Measurements from ENCODE around the gene PSMA6.

The PSMA6 gene

GRCh38 chr14:35336494-35337268, 44.5 kb downstream of the PSMA6 start:
- peak overlapping the region; percentile 24 for H3K4me3 ChIP-seq (ENCODE audit: low read depth, low read length)

DNA sequence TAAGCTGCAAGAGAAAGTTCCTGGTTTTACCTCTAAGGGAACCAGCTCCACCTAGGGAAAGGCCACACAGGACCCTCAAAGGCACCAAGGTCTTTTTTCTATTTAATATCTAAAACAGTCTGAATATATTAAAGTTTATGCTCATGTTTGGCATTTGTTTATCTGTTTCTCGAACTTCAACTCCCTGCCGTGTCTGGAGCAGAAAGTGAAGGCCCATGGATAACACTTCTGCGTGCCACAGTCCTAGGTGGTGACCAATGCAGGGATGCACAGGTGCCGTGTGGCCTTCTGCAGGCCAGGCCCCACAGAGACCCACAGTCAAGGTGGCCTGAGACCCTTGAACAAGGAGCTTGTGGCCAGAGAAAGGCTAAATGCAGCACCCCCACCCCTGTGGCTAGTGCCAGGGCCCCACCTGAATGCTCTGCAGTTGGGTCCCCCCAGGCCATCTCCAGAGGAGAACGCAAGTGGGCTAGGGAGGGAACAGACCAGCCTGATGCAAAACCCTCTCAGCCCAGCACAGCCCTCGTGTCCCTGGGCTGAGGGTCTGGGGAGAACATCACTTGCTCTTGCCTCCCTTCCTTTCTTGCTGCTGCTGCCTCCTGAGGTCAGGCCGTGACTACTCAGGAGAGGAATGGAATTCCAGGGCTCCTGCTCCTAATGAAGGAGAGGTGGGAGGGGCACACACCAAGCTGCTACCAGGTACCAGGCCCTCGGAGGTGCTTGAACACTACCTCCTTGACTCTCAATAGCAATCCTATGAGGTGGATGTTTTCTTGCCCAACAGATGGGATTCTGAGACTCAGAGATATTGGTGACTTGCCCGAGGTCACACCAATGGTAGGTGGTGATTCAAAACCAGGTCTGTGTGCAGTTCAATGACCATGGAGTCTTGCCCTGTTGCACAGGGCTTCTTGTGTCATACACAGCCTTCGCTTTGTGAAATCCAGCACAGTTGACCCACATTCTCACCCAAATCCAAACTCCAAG, 45.4 kb downstream of the PSMA6 start:
- TF ChIP-seq, protein P1, sequence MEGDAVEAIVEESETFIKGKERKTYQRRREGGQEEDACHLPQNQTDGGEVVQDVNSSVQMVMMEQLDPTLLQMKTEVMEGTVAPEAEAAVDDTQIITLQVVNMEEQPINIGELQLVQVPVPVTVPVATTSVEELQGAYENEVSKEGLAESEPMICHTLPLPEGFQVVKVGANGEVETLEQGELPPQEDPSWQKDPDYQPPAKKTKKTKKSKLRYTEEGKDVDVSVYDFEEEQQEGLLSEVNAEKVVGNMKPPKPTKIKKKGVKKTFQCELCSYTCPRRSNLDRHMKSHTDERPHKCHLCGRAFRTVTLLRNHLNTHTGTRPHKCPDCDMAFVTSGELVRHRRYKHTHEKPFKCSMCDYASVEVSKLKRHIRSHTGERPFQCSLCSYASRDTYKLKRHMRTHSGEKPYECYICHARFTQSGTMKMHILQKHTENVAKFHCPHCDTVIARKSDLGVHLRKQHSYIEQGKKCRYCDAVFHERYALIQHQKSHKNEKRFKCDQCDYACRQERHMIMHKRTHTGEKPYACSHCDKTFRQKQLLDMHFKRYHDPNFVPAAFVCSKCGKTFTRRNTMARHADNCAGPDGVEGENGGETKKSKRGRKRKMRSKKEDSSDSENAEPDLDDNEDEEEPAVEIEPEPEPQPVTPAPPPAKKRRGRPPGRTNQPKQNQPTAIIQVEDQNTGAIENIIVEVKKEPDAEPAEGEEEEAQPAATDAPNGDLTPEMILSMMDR (IDR thresholded peaks at IDR 0.05): no peak

More at GRCh38 chr14:35336494-35337268, 44.5 kb downstream of the PSMA6 start:
- TF ChIP-seq, protein P1 (IDR thresholded peaks at IDR 0.05): peak; percentile 24
- H3K4me1 ChIP-seq: peaks cover 67% of the 10 kb centered on the region
- H2AFZ ChIP-seq: peak overlapping the region; percentile 74
- no peaks in the 10 kb centered on the region for H3K27me3 ChIP-seq (ENCODE audit: control insufficient read depth, insufficient read depth, low read length)
- H3K36me3 ChIP-seq (ENCODE audit: control insufficient read depth, insufficient read depth, low read length): no peaks in the 10 kb centered on the region
- peak overlapping the region; percentile 98 for H3K27ac ChIP-seq
- no peaks in the 10 kb centered on the region for H3K9me3 ChIP-seq (ENCODE audit: control insufficient read depth, low read length)
- H3K9ac ChIP-seq: no peak overlapping the region
- H3K4me2 ChIP-seq (ENCODE audit: low read length): peak overlapping the region; percentile 48
- no peaks in the 10 kb centered on the region for H3K79me2 ChIP-seq

GRCh38 chr14:35338731-35339405, 46.7 kb downstream of the PSMA6 start:
- Histone ChIP-seq H3K79me2 (no peaks in the 10 kb centered on the region), H3K9me3 (ENCODE audit: control insufficient read depth, low read length) (no peaks in the 10 kb centered on the region), H3K4me1 (peaks cover 56% of the 10 kb centered on the region), H3K4me3 (ENCODE audit: low read depth, low read length) (no peak overlapping the region), H3K27ac (no peak overlapping the region), H3K36me3 (ENCODE audit: control insufficient read depth, insufficient read depth, low read length) (no peaks in the 10 kb centered on the region), H3K9ac (no peak overlapping the region), H2AFZ (no peak overlapping the region), H3K27me3 (ENCODE audit: control insufficient read depth, insufficient read depth, low read length) (no peaks in the 10 kb centered on the region), H3K4me2 (ENCODE audit: low read length) (no peak overlapping the region)
- TF ChIP-seq, protein P1 (IDR thresholded peaks at IDR 0.05): no peak

More for the DNA sequence above, 45.4 kb downstream of the PSMA6 start:
- Histone ChIP-seq H2AFZ (peak overlapping the region; percentile 74), H3K36me3 (ENCODE audit: control insufficient read depth, insufficient read depth, low read length) (no peaks in the 10 kb centered on the region), H3K4me2 (ENCODE audit: low read length) (peak overlapping the region; percentile 48), H3K79me2 (no peaks in the 10 kb centered on the region), H3K9me3 (ENCODE audit: control insufficient read depth, low read length) (no peaks in the 10 kb centered on the region), H3K4me1 (peaks cover 67% of the 10 kb centered on the region), H3K27ac (peak overlapping the region; percentile 98), H3K27me3 (ENCODE audit: control insufficient read depth, insufficient read depth, low read length) (no peaks in the 10 kb centered on the region), H3K4me3 (ENCODE audit: low read depth, low read length) (no peak overlapping the region), H3K9ac (no peak overlapping the region)

DNA sequence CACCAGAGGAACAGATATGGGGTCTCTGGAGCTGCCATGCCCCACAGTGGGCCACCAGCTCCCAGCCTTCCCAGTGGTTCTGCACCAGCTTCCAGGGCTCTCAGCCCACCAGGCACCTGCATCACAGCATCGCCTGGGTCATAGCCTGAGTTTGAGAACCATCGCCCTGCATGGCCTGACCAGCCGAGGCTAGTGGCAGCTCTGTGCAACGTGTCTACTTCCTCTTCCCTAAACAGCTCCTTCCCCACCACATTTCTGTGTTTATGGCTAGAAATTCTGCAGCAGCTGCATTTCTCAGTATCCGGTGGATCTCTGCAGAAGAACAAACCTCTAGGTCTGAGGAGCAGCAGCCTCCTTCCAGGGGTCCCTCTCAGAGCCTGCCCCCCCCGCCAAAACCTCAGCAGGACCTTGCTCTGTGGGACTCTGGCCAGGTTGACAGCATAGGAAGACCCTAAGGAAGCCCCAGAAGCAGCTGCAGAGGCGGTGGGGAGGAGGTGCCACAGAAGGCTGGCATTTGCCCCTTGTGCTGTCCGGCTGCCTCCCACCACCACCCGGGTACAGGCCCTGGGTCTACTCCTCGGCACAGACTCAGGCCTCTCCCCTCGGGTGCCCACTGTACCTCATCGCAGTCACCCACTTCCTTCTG, 47.7 kb downstream of the PSMA6 start:
- Histone ChIP-seq H3K79me2 (no peaks in the 10 kb centered on the region), H3K4me2 (ENCODE audit: low read length) (no peak overlapping the region), H3K36me3 (ENCODE audit: control insufficient read depth, insufficient read depth, low read length) (no peaks in the 10 kb centered on the region), H2AFZ (no peak overlapping the region), H3K9ac (no peak overlapping the region), H3K4me3 (ENCODE audit: low read depth, low read length) (no peak overlapping the region), H3K27me3 (ENCODE audit: control insufficient read depth, insufficient read depth, low read length) (no peaks in the 10 kb centered on the region), H3K27ac (peak overlapping the region; percentile 90), H3K4me1 (peaks cover 49% of the 10 kb centered on the region), H3K9me3 (ENCODE audit: control insufficient read depth, low read length) (no peaks in the 10 kb centered on the region)
- TF ChIP-seq, protein P1 (IDR thresholded peaks at IDR 0.05): no peak
